Measurements from ENCODE around the gene LUC7L2. TPM values are rescaled to one million over a fixed set of nuclear protein-coding genes. Genes with fewer than 3 reads are reported as not detected.

LUC7L2 gene
- total and polyA plus RNA-seq, 4 donors: 43.4 to 96.9 (median 75.5) TPM

GRCh38 chr7:139430443-139430842 lies 70.7 kb downstream of the LUC7L2 start:
- no peak for DNase-seq (ENCODE audit: low read depth in 4 of 6, low spot score in 6 of 6)
- no peaks in the 10 kb centered on the region for H3K9me3 ChIP-seq (ENCODE audit: control insufficient read depth, insufficient read depth, low read length)
- H3K27ac ChIP-seq (ENCODE audit: low read depth, low read length): no peak overlapping the region
- WGBS (ENCODE audit: insufficient coverage): 71% methylated on average over 1 of the region's 4 CpGs
- peaks cover 5% of the 10 kb centered on the region for H3K4me1 ChIP-seq (ENCODE audit: control insufficient read depth, insufficient read depth, low read length)
- H3K36me3 ChIP-seq (ENCODE audit: control insufficient read depth, insufficient read depth, low read length): peaks cover 3% of the 10 kb centered on the region
- no peaks in the 10 kb centered on the region for H3K27me3 ChIP-seq (ENCODE audit: control insufficient read depth, insufficient read depth, low read length)
- no peak overlapping the region for H3K4me3 ChIP-seq (ENCODE audit: low read depth, low read length)

GRCh38 chr7:139431010-139431409 lies 71.3 kb downstream of the LUC7L2 start:
- H3K27me3 ChIP-seq (ENCODE audit: control insufficient read depth, insufficient read depth, low read length): no peaks in the 10 kb centered on the region
- H3K27ac ChIP-seq (ENCODE audit: low read depth, low read length): no peak overlapping the region
- H3K9me3 ChIP-seq (ENCODE audit: control insufficient read depth, insufficient read depth, low read length): no peaks in the 10 kb centered on the region
- no peak overlapping the region for H3K4me3 ChIP-seq (ENCODE audit: low read depth, low read length)
- 40% methylated on average over 1 of the region's 2 CpGs for WGBS (ENCODE audit: insufficient coverage)
- no peak for DNase-seq (ENCODE audit: low read depth in 4 of 6, low spot score in 6 of 6)
- no peaks in the 10 kb centered on the region for H3K36me3 ChIP-seq (ENCODE audit: control insufficient read depth, insufficient read depth, low read length)
- H3K4me1 ChIP-seq (ENCODE audit: control insufficient read depth, insufficient read depth, low read length): peaks cover 5% of the 10 kb centered on the region

DNA sequence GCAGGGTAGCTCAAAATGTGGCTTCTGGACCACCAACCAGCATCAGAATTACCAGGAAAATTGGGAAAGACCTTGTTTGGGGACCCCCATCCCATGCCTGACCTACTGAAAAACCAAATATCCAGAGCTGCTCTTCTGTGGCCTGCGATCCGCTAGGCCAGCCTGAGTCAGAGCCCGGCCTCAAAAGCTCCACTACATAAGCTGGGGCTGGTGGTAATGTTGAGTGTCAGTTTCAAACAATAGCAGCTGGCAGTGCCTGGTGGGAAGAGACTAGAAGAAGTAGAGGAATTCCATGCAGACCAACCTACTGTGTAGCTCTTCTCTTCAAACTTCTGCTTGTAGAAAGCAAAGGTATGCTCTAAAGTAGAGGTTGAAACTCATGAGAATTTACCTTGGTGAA lies 71.8 kb downstream of the LUC7L2 start:
- WGBS (ENCODE audit: insufficient coverage): no CpG with 5 or more reads among the region's 3 CpGs
- no peak overlapping the region for H3K4me3 ChIP-seq (ENCODE audit: low read depth, low read length)
- no peaks in the 10 kb centered on the region for H3K9me3 ChIP-seq (ENCODE audit: control insufficient read depth, insufficient read depth, low read length)
- no peaks in the 10 kb centered on the region for H3K36me3 ChIP-seq (ENCODE audit: control insufficient read depth, insufficient read depth, low read length)
- peaks cover 5% of the 10 kb centered on the region for H3K4me1 ChIP-seq (ENCODE audit: control insufficient read depth, insufficient read depth, low read length)
- DNase-seq (ENCODE audit: low read depth in 4 of 6, low spot score in 6 of 6): no peak
- no peak overlapping the region for H3K27ac ChIP-seq (ENCODE audit: low read depth, low read length)
- H3K27me3 ChIP-seq (ENCODE audit: control insufficient read depth, insufficient read depth, low read length): no peaks in the 10 kb centered on the region

GRCh38 chr7:139436806-139437205 lies 77.1 kb downstream of the LUC7L2 start:
- no peak for DNase-seq (ENCODE audit: low read depth in 4 of 6, low spot score in 6 of 6)
- no peaks in the 10 kb centered on the region for H3K36me3 ChIP-seq (ENCODE audit: control insufficient read depth, insufficient read depth, low read length)
- H3K27me3 ChIP-seq (ENCODE audit: control insufficient read depth, insufficient read depth, low read length): no peaks in the 10 kb centered on the region
- no peak overlapping the region for H3K4me3 ChIP-seq (ENCODE audit: low read depth, low read length)
- H3K9me3 ChIP-seq (ENCODE audit: control insufficient read depth, insufficient read depth, low read length): no peaks in the 10 kb centered on the region
- peaks cover 2% of the 10 kb centered on the region for H3K4me1 ChIP-seq (ENCODE audit: control insufficient read depth, insufficient read depth, low read length)
- no peak overlapping the region for H3K27ac ChIP-seq (ENCODE audit: low read depth, low read length)
- 97% methylated on average over 5 of the region's 9 CpGs for WGBS (ENCODE audit: insufficient coverage)

DNA sequence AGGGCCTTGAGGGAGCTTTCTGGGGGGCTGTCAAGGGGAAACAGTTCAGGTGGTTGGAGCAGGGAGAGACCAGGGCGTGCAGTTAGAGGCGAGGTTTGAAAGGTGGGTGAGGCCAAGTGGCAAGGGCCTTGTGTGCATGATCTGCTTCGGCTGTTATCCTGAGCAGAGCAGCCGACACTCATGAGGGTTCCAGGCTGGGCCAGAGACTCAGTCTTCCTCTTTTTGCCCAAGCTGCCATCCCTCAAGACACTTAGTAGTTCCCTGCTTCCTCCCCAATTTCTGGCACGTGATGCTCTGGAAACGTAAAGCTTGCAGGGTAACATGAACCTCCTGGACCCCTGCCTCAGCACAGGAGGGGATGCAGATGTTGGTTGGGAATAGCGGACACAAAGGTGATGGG lies 79.7 kb downstream of the LUC7L2 start:
- no peak overlapping the region for H3K4me3 ChIP-seq (ENCODE audit: low read depth, low read length)
- H3K9me3 ChIP-seq (ENCODE audit: control insufficient read depth, insufficient read depth, low read length): no peaks in the 10 kb centered on the region
- WGBS (ENCODE audit: insufficient coverage): 81% methylated on average over 5 of the region's 7 CpGs
- H3K36me3 ChIP-seq (ENCODE audit: control insufficient read depth, insufficient read depth, low read length): no peaks in the 10 kb centered on the region
- H3K27me3 ChIP-seq (ENCODE audit: control insufficient read depth, insufficient read depth, low read length): no peaks in the 10 kb centered on the region
- H3K27ac ChIP-seq (ENCODE audit: low read depth, low read length): no peak overlapping the region
- no peaks in the 10 kb centered on the region for H3K4me1 ChIP-seq (ENCODE audit: control insufficient read depth, insufficient read depth, low read length)
- no peak for DNase-seq (ENCODE audit: low read depth in 4 of 6, low spot score in 6 of 6)

GRCh38 chr7:139441961-139442360 lies 82.3 kb downstream of the LUC7L2 start:
- Histone ChIP-seq H3K27ac (ENCODE audit: low read depth, low read length) (no peak overlapping the region), H3K4me1 (ENCODE audit: control insufficient read depth, insufficient read depth, low read length) (no peaks in the 10 kb centered on the region), H3K36me3 (ENCODE audit: control insufficient read depth, insufficient read depth, low read length) (no peaks in the 10 kb centered on the region), H3K27me3 (ENCODE audit: control insufficient read depth, insufficient read depth, low read length) (no peaks in the 10 kb centered on the region), H3K4me3 (ENCODE audit: low read depth, low read length) (no peak overlapping the region), H3K9me3 (ENCODE audit: control insufficient read depth, insufficient read depth, low read length) (no peaks in the 10 kb centered on the region)
- WGBS (ENCODE audit: insufficient coverage): 84% methylated on average over 4 of the region's 4 CpGs
- DNase-seq (ENCODE audit: low read depth in 4 of 6, low spot score in 6 of 6): no peak

- no peak overlapping the region for H3K4me3 ChIP-seq (ENCODE audit: low read depth, low read length)
- no peak for DNase-seq (ENCODE audit: low read depth in 4 of 6, low spot score in 6 of 6)
- 94% methylated on average over 16 of the region's 20 CpGs for WGBS (ENCODE audit: insufficient coverage)
These were observed 86.6 kb downstream of the LUC7L2 start for GRCh38 chr7:139446051-139446890.

DNA sequence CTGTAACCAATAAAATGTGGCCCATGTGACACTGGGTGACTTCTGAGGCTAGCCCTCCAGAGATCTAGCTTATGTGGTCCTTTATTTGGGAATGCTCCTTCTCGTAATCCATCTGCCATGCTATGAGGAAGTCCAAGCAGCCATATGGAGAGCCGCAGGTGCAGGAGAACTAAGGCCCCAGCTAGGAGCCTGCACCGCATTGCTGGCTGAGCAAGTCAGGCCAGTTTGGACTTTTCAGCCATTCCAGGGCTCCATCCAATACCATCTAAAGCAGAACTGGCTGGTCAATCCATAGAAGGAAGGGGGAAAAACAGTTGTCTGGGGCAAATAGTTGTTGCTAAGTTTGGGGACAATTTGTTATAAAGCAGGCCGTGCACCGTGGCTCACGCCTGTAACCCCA lies 91.2 kb downstream of the LUC7L2 start:
- 93% methylated on average over 2 of the region's 6 CpGs for WGBS (ENCODE audit: insufficient coverage)
- H3K36me3 ChIP-seq (ENCODE audit: control insufficient read depth, insufficient read depth, low read length): no peaks in the 10 kb centered on the region
- H3K4me1 ChIP-seq (ENCODE audit: control insufficient read depth, insufficient read depth, low read length): peaks cover 16% of the 10 kb centered on the region

More at GRCh38 chr7:139446051-139446890, 86.6 kb downstream of the LUC7L2 start:
- Histone ChIP-seq H3K27me3 (ENCODE audit: control insufficient read depth, insufficient read depth, low read length) (no peaks in the 10 kb centered on the region), H3K36me3 (ENCODE audit: control insufficient read depth, insufficient read depth, low read length) (no peaks in the 10 kb centered on the region), H3K27ac (ENCODE audit: low read depth, low read length) (no peak overlapping the region), H3K4me1 (ENCODE audit: control insufficient read depth, insufficient read depth, low read length) (no peaks in the 10 kb centered on the region), H3K9me3 (ENCODE audit: control insufficient read depth, insufficient read depth, low read length) (no peaks in the 10 kb centered on the region)

GRCh38 chr7:139451638-139452037 lies 91.9 kb downstream of the LUC7L2 start:
- Histone ChIP-seq H3K36me3 (ENCODE audit: control insufficient read depth, insufficient read depth, low read length) (no peaks in the 10 kb centered on the region), H3K9me3 (ENCODE audit: control insufficient read depth, insufficient read depth, low read length) (no peaks in the 10 kb centered on the region), H3K4me3 (ENCODE audit: low read depth, low read length) (no peak overlapping the region), H3K4me1 (ENCODE audit: control insufficient read depth, insufficient read depth, low read length) (peaks cover 16% of the 10 kb centered on the region), H3K27me3 (ENCODE audit: control insufficient read depth, insufficient read depth, low read length) (no peaks in the 10 kb centered on the region), H3K27ac (ENCODE audit: low read depth, low read length) (no peak overlapping the region)
- DNase-seq (ENCODE audit: low read depth in 4 of 6, low spot score in 6 of 6): no peak
- 90% methylated on average over 2 of the region's 6 CpGs for WGBS (ENCODE audit: insufficient coverage)

More for the DNA sequence above, 91.2 kb downstream of the LUC7L2 start:
- Histone ChIP-seq H3K27ac (ENCODE audit: low read depth, low read length) (no peak overlapping the region), H3K27me3 (ENCODE audit: control insufficient read depth, insufficient read depth, low read length) (no peaks in the 10 kb centered on the region), H3K9me3 (ENCODE audit: control insufficient read depth, insufficient read depth, low read length) (no peaks in the 10 kb centered on the region), H3K4me3 (ENCODE audit: low read depth, low read length) (no peak overlapping the region)
- DNase-seq (ENCODE audit: low read depth in 4 of 6, low spot score in 6 of 6): no peak
